Coronary artery (tissue), 2 donors: ENCODE measurements around the gene LOXHD1.

Source experiments
- DNase-seq: peaks from one replicate; pipeline ENCODE4 v3.0.0-alpha.2; 2017; ENCODE audit warnings: low spot score
- H3K27ac ChIP-seq, 2 donors: fragments of 200-600 bp; sonication (generic); one replicate each; pipeline ENCODE4 v1.5.1; 2016 to 2019
- H3K4me3 ChIP-seq: fragments of 200-600 bp; sonication (generic); 2 replicates; pipeline ENCODE4 v1.5.1; 2016; ENCODE audit warnings: mild to moderate bottlenecking, moderate library complexity
- TF ChIP-seq, protein P1 (sequence below): fragments of 200-600 bp; sonication (generic); IDR thresholded peaks from one replicate; pipeline ENCODE4 v1.5.1; 2019; ENCODE audit warnings: antibody characterized with exemption

LOXHD1 gene

DNA sequence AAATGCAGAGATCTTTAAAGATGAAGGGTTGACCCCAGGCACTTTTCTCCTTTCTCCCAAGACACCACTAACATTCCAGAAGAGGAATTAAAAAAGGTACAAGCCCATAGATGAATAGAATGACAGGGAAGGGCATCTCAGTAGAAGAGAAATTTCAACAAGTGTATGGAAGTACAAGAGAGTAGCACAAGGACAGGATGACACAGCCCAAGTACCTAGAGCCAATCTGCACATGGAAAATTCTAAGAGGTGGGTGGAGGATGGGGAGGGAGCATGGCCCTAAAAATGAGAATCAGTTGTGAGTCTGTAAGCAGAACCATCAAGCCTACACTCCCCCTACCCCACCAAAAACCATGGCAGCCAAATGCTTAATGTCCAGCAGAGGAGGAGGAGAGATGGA, 39.7 kb upstream of the LOXHD1 start:
- no peak for DNase-seq
- no peak overlapping the region for H3K4me3 ChIP-seq
- TF ChIP-seq, protein P1, sequence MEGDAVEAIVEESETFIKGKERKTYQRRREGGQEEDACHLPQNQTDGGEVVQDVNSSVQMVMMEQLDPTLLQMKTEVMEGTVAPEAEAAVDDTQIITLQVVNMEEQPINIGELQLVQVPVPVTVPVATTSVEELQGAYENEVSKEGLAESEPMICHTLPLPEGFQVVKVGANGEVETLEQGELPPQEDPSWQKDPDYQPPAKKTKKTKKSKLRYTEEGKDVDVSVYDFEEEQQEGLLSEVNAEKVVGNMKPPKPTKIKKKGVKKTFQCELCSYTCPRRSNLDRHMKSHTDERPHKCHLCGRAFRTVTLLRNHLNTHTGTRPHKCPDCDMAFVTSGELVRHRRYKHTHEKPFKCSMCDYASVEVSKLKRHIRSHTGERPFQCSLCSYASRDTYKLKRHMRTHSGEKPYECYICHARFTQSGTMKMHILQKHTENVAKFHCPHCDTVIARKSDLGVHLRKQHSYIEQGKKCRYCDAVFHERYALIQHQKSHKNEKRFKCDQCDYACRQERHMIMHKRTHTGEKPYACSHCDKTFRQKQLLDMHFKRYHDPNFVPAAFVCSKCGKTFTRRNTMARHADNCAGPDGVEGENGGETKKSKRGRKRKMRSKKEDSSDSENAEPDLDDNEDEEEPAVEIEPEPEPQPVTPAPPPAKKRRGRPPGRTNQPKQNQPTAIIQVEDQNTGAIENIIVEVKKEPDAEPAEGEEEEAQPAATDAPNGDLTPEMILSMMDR: no peak
- no peak overlapping the region for H3K27ac ChIP-seq

DNA sequence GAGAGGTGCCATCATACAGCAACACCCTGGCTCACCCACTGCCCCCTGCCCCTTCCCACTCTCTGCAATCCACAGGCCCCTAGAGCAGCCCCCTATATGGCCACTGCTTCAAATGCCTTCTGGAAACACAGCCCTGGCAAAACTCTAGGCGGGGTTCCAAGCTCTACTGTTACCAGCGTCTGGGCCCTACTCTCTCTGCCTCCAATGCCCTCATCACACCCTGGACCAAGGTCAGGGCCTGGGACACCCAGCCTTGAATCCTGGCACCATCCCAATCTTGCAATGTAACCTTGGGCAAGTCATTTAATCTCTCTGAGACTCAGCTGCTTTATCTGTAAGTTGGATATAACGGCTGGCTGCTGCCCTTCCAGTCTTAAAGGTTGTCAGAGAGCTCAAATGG, 39.2 kb upstream of the LOXHD1 start:
- DNase-seq: no peak
- H3K4me3 ChIP-seq: no peak overlapping the region
- TF ChIP-seq, protein P1: no peak
- no peak overlapping the region for H3K27ac ChIP-seq

DNA sequence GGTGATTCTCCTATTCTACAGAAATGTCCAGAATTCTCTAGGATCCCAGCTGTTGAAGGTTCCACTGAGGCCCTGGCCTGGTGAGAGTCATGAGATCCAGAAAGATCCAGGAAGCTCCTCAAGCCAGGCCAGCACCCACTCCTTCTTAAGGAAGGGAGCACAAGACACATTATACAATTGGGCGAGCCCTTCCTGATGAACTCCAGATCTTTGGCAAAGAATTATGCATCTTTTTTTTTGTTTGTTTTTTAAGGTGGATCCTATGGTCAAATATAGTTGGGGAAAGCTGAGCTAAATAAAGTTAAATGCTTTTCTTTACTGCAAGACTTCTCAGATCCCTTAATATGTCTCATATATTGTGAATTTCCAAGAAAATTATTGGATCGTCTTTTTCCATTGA, 37.0 kb upstream of the LOXHD1 start:
- DNase-seq: no peak
- Histone ChIP-seq H3K27ac (no peak overlapping the region), H3K4me3 (no peak overlapping the region)
- TF ChIP-seq, protein P1: no peak

DNA sequence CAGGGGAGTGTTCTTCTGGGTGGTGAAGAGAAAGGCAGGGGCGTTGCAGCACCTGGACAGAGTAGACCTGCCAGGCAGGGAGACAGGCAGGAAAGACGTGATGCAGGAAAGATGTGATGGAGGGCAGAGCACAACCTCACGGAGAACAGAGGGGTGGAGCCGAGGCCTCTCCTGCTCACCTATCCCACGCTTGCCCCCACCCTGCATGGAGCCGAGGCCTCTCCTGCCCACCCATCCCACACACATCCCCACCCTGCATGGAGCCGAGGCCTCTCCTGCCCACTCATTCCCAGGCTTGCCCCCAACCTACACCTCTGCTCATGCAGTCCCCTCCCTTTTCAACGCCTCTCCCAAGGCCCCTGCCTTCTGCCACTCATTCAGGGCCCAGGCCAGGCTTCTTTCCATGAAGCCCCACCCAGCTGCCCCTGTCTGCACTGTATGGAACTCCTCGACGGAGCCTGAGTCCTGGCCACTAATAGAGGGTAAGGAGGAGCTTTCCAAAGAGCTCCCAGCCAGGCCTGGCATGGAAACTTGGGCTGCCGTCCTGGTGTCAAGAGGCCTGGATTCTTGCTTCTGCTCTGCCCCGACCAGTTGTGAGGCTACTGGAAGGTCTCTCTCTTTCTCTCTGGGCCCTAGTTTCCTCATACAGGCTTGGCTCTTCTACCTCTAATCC, 32.0 kb upstream of the LOXHD1 start:
- H3K27ac ChIP-seq: no peak overlapping the region
- TF ChIP-seq, protein P1: no peak
- DNase-seq: no peak
- no peak overlapping the region for H3K4me3 ChIP-seq

DNA sequence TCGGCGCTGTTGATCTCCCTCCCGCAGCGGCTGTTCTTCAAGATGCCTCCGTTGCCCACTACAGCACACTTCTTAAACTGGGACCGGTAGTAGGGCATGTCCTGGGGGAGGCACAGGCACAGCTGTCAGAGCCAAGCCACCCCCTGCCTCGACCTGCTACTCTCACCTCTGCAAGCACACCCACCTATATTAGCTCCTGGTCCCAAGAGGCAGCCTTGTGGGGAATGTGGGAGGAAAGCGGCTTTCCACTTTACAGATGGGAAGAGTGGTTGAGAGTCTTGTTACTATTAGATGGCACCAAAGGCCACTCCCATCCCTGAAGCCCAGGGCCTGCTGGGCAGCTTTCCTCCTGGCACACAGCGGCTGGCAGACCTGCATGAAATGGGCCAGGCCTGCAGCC, 29.2 kb upstream of the LOXHD1 start:
- H3K4me3 ChIP-seq: no peak overlapping the region
- TF ChIP-seq, protein P1: no peak
- H3K27ac ChIP-seq: no peak overlapping the region
- no peak for DNase-seq

DNA sequence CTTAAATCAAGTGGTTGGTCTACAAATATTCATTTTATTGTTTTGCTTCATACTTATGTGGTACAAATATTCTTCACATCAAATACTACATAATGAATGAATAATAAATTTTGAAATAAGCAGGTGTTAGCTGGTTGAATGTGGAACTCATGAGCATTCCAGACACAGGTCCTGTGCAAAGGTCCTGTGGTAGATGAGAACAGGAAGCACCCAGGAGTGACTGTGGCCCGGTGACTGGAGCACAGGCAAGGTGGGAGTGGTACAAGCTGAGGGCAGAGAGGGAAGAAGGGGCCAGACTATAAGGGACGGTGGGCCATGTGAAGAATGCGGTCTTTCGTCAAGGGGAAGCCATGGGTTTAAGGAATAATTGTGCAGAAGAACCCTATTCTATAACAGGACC, 26.2 kb upstream of the LOXHD1 start:
- DNase-seq: no peak
- H3K27ac ChIP-seq: no peak overlapping the region
- TF ChIP-seq, protein P1: no peak
- H3K4me3 ChIP-seq: no peak overlapping the region
